Measurements from ENCODE around the gene NXPH3.

Gene NXPH3

DNA sequence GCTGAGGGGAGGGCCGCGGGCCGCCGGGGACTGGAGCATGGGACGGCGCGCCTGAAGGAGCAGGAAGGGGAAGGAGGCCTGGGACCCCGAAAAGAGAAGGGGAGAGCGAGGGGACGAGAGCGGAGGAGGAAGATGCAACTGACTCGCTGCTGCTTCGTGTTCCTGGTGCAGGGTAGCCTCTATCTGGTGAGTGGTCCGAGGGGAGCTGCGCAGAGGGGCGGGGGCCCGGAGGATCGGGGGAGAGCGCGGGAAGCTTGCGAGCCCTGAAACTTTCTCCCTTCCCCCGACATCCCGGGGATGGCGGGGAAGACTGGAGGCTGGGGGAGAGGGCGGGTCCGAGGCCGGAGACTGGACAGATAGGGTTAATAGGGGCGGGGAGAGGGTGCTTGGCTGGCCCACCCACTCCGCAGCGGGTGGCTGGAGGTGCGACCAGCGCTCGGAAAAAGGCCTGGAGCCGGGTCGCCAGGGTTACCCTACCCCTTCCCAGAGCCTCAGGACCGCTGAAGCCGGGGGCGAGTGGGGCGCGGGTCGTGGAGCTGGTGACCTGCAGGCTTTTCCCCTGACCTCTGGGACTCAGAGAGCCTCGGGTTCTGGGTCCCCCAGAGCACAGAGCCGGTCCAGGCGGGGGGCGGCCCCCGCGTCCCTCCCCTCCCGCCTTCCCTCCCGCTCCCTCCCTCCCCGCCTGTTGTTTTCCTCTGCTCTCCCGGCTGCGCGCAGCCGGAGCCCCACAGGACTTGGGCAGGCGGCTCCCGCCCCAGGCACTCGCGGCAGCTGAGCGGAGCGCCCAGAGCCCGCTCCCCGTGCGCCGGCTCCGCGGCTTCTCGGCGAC lies 631 bp downstream of the NXPH3 start:
- DNase-seq (ENCODE audit: low read depth), result no peak

DNA sequence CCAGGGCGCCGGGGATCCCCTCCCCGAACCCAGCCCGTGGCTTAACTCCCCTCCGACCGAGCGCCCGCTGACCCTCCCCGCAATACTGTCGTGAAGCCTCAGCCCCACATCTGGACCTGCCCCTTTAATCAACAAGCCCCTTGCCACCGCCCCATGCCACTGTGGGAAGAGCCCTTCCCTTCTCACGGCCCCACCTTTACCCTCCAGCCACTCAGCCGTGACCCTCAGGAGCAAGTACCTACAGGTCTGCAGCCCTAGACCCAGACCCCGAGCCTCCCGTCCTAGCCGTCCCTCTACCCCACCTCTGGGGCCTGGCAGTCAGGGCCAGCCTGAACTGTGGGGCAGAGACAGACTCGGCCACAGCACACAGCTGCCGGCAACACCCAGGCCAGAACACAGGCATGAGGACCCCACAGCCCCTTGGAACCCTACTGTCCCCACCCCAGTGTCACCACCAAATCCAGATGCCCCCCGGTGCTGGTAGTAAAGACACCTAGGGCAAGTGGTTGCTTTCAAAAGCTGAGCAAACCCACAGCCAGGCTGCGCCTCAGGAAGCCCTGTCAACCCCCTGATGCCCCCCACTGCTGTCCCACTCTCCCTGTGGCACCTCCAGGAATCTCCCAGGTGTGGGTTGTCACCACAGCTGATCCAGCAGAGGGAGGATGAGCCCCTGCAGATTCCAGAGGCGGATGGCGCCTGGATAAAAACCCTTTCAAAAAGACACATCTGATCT lies 1.4 kb downstream of the NXPH3 start:
- DNase-seq (ENCODE audit: low read depth), result no peak

DNA sequence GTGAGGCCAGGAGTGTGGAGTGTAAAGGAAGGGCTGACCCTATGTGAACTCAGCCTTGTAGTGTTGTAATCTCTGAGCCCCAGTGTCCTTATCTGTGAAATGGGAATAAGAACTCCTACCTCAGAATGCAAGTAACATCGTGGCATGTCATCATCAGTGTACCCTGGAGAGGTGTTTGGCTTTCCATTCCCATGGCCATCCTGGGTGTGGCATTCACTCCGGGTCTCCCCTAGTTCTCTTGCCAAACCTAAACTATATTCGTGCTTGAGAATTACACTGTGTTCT lies 1.9 kb downstream of the NXPH3 start:
- DNase-seq (ENCODE audit: low read depth), result no peak

DNA sequence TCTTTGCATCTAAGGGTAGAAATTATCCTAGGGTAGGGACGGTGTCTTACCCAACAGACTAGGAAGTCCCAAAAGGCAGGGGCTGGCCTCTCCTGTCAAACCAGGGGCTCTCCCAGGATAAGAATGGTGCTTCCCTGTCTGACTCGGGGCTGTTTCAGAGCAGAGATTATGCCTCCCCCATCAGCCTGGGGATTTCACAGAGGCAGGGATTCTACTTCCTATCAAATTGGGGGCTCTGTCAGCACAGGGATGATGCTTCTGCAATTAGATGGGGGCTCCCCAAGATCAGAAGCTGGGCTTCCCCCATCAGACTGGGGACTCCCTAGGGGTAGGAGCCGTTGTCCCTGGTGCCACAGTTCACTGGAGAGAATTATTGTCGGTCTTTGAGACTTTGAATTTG lies 2.3 kb downstream of the NXPH3 start:
- DNase-seq (ENCODE audit: low read depth), result no peak

DNA sequence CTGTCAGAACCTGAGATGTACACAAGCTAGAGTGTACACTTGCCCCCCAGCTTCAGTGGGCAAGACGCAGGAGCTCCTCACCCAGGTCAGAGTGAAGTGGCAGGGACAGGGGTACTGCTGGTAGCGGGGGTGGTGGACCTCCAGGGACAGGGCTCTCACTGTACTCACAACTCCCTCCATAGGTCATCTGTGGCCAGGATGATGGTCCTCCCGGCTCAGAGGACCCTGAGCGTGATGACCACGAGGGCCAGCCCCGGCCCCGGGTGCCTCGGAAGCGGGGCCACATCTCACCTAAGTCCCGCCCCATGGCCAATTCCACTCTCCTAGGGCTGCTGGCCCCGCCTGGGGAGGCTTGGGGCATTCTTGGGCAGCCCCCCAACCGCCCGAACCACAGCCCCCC lies 2.7 kb downstream of the NXPH3 start:
- DNase-seq (ENCODE audit: low read depth), result no peak

DNA sequence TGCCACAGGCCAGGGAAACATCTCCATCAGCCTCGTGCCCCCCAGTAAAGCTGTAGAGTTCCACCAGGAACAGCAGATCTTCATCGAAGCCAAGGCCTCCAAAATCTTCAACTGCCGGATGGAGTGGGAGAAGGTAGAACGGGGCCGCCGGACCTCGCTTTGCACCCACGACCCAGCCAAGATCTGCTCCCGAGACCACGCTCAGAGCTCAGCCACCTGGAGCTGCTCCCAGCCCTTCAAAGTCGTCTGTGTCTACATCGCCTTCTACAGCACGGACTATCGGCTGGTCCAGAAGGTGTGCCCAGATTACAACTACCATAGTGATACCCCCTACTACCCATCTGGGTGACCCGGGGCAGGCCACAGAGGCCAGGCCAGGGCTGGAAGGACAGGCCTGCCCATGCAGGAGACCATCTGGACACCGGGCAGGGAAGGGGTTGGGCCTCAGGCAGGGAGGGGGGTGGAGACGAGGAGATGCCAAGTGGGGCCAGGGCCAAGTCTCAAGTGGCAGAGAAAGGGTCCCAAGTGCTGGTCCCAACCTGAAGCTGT lies 3.4 kb downstream of the NXPH3 start:
- no peak for DNase-seq (ENCODE audit: low read depth)

DNA sequence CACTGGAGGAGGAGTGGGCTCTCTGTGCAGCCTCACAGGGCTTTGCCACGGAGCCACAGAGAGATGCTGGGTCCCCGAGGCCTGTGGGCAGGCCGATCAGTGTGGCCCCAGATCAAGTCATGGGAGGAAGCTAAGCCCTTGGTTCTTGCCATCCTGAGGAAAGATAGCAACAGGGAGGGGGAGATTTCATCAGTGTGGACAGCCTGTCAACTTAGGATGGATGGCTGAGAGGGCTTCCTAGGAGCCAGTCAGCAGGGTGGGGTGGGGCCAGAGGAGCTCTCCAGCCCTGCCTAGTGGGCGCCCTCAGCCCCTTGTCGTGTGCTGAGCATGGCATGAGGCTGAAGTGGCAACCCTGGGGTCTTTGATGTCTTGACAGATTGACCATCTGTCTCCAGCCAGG lies 3.9 kb downstream of the NXPH3 start:
- no peak for DNase-seq (ENCODE audit: low read depth)

DNA sequence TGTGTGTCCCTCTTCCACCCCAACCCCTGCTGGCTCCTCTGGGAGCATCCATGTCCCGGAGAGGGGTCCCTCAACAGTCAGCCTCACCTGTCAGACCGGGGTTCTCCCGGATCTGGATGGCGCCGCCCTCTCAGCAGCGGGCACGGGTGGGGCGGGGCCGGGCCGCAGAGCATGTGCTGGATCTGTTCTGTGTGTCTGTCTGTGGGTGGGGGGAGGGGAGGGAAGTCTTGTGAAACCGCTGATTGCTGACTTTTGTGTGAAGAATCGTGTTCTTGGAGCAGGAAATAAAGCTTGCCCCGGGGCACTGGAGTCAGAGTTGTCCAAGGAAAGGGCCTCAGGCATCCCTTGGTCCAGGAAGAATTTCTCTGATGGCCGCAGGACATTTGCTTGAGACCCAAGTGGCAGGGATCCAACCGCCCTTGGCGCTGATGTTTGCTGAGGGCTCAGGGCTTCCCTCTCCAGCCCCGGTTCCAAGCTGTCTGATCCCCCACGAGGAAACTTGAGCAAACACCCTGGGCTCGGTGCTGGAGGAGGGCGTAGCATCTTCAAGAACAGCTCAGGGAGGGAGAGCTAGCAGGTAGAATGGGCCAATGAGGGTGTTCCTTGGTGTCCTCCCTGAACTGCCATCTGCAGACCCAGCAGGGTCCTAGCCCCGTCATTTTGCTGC lies 4.5 kb downstream of the NXPH3 start:
- no peak for DNase-seq (ENCODE audit: low read depth)

DNA sequence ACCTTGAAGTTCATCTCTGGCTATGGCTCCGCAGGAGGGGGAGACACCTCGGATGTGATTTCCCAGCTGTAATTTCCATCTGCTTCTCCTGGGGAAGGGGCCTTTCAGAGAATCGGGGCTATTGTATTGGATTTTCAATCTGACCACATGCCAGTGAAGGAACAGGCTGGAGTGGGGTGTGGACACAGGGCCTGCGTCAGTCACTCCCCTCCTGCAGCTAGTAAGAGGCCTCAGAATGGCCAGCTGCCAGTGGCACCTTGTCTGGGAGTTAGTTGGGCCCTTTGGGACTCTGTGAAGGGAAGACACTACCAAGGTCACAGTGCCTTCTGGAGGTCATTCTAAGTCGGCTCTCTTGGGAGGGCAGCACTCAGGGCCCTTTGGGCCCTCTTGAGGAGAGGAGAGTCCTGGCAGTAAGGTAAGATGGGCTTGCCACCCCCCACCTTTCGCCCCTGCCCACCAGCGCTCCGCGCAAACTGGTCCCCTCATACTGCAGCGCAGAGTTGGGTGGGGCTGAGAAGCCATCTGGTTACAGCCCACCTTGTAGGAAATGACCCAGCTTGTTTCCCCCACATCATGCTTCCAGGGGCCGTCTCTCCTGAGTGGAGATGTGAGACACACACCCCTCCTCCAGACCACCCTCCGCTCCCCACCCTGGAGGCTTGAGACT lies 5.4 kb downstream of the NXPH3 start:
- no peak for DNase-seq (ENCODE audit: low read depth)

DNA sequence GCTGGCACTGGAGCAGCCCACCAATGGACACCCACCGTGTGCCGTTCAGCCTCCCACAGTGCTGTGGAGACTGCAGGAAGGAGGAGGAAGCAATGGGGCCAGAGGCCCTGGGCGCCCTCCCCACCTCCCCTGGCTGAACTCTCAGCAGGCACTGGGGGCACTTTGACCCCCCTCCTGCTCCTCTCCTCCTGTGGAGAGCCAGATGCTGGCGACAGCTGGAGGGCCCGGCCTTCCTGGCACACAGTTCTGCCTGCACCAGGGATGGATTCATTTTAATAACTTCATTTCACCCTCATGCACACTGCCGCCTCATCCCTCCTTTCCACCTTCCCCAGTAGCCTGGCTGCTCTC lies 6.0 kb downstream of the NXPH3 start:
- no peak for DNase-seq (ENCODE audit: low read depth)

DNA sequence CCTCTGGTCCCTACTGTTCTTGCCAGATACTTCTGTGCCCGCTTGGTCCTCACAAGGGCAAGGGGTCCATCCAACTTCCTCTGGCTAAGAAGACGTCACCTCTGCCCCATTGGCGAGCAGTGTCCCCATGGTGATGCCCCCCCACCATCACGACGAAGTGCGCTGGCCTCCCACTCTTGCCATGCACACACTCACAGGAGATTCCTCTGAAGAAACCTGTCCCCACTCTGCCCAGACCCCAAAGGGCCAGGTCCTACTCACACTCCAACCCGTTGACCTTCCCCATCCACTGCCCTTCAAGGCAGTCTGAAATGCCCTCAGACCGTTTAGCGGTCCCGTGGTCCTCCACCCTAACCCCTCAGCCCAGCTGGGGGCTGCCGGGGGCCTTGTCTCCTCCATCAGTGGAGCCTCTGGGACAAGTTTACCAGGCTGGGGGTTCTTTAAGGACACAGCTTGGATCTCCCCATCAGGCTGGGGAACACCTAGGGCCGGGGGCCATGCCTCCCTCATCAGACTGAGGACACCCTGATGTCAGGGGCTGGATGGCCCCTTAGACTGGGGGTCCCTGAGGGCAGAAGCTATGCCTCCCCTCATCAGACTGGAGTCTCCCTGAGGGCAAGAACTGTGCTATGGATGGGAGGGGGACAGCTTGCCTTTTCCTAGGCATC lies 6.5 kb downstream of the NXPH3 start:
- DNase-seq (ENCODE audit: low read depth), result no peak

DNA sequence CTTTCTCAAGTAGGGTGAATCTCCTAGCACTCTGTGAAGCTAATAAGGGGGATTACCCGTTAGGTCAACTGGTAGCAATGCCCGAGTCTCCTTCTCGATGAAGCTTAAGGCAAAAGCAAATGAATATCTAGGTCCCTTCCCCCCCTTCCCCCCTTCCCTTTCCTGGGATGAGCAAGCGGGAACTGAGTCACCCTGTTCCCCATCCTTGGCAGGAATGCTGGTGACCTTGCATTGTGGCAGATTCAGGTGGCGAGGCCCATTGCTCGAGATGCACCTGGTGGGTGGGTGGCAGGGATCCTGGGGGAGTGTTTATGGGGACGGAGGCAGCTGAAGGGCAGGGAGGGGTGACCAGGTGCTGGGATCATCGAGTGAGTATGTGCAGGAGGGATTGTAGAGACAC lies 7.1 kb downstream of the NXPH3 start:
- DNase-seq (ENCODE audit: low read depth), result no peak

DNA sequence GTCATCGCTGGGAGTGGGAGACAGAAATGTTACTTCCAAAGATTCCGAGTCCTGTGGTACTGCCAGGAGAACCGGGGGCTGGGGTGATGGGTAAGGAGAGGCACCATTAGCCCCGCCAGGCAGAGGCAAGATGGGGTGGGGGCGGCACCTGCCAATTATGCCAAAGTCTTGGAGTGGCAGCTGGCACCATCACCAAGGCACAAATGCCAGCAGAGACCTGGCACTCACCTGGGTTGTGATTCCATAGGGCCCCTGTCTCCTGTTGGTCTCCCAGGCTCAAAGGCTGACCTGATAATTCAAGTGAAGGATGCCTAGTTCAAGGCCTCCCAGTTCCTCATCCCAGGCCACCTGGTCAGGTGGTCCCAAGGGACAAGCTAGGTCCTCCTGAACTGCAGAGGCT lies 7.6 kb downstream of the NXPH3 start:
- DNase-seq (ENCODE audit: low read depth), result no peak

DNA sequence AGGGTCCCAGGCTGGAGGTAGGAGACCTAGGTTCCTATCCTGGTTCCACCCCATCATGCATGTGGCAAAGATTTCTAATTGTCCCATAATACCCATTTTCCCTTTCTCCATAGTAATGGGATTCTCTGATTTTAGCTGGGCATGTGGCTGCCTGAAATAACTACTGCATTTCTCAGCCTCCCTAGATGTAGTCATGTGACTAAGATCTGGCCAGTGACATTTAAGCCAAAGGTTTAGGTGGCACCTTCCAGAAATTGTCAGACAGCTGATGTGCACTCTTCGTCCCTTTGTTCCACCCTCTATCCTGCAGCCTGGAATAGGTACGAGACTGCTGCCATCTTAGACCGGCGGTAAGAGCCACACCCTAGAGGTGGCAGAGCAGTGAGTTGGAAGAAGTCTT lies 8.2 kb downstream of the NXPH3 start:
- DNase-seq (ENCODE audit: low read depth), result no peak

DNA sequence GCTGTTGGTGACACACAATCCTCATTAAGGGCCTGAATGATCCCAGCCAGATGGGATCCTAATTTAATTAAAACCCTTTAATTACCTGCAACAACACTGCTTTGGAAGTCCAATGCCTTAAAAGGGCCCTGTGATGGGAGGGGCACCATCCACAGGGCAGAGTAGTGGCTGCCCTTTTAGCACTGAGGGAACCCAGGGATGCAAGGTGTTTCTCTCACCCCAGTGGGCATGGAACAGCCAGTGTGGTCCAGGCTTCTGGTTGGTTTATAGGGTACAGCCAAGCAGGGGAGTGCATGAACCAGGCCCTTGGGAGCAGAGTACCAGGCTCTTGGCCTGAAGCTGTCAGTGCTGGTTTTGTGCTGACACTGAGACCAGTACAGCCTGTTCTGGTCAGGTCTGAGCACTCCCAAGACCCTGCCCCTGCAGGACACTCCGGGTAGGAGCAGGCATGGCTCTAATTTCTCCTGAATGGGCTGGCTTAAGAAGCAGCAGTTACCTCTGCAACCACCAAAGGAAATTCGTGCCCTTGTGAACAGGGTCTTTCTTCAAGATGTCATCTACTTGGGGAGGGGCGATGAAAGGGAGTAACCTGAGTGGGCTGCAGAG lies 9.9 kb downstream of the NXPH3 start:
- DNase-seq (ENCODE audit: low read depth), result no peak

DNA sequence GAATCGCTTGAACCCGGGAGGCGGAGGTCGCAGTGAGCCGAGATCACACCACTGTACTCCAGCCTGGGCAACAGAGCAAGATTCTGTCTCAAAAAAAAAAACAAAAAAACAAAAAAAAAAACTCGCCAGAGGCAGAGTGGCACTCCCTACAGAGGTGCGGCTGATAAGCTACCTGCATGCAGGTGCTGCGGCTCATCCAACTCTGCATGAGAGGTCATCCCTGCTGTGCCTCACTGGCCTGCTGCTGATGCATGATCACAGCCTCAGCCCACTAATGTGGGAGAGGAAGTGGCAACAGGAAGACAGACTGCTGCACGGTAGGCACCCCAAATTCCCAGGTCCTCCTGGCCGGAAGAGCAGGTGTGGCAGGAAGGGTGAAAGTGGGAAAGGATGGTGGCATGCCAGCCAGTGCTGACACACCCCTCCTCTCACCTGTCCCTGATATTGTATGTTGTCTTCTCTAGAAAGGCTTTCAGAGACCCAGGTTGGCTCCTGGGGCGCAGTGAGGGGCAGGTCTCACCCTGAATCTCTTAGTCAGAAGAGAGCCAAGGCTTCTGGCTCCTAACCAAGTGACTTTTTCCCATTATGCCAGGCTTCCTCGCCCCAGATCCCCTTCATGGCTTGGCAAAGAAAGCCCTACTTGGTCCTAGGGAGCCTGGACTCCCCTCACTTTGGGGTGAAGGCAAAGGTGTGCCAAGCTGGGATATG lies 11.8 kb downstream of the NXPH3 start:
- DNase-seq (ENCODE audit: low read depth), result no peak

DNA sequence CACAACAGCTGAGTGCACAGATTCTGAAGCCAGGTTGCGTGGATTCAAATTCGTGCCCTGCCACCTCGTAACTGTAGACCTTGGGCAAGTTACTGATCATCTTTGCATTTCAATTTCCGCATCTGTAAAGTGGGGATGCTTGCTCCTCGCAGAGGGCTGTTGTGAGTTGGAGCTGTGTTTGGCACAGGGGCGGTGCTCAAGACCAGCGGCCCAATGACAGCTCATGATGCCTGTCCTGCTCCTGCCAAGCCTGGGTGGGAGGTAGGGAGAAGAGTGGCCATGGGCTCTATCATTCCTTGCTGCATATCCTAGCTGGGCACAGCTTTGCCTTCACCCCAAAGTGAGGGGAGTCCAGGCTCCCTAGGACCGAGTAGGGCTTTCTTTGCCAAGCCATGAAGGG lies 12.6 kb downstream of the NXPH3 start:
- DNase-seq (ENCODE audit: low read depth), result no peak

DNA sequence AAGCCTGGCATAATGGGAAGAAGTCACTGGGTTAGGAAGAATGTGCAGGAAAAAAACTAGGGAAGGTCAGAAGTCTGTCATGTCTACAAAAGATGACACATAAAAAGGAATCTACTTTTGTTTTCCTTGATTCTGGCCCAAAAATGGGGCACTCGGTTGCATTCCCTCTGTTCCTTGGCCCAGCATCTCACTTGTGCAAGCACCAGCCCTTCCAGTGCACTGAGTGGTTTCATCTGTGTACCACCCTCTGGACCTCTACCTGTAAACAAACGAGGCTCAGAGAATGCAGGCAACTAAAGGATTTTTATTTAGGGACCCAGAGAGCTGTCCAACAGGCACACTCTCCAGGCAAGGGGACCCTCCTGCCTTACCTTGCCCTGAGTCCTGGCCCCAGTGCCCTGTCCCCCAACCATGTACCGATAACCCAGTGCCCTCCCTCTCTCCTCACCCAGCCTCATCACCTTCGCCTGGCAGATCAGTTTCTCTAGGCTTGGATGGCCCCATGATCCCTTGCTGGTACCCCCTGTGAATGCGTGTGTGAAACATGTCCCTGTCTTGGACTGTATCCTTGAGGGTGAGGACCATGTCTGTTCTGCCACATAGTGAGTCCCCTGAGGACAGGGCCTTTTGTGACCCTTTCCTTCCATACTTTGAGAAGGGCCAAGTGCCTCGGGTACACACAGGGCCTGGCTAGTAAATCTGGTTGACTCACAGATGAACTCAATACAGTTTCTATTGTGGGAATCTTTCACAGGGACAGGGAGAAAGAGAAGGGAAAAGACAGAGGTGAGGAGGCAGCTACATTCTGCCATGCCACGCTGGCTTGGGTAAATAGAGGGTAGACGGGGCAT lies 13.3 kb downstream of the NXPH3 start:
- peak; percentile 61 for DNase-seq (ENCODE audit: low read depth)

DNA sequence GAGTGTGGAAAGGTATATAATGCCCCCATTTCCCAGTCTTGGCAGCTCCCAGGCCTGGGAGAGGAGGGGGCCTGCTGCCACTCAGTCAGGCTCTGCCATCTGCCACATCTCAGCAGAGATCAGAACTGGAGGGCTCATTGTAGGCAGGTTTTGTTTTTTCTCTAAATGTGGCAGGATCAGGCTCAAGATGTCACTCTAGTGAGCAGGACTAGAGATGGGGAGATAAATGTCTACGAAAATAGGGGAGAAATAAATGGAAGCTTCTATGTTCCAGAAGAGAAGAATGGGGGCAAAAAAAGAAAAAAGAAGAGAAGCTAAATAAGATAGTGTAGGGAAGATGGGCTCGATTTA lies 13.9 kb downstream of the NXPH3 start:
- DNase-seq (ENCODE audit: low read depth), result no peak

DNA sequence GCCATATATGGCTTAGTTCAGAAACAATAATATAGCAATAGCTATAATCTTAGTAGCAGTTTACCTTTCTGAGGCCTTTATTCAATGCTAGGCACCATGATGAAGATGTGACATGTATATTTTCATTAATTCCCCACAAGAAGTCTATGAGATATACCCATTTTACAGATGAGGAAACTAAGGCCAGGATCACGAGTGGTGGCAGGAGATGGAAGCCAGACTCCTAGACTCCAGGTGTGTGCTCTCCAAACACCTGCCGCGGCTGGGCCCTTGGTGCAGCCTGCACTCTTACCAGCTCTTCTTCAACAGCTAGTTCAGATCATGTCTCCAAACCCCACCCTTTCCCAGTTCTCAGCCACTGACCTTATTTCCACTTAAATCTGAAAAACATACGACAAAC lies 15.2 kb downstream of the NXPH3 start:
- DNase-seq (ENCODE audit: low read depth), result no peak
